Aorta (tissue), 5 donors: ENCODE data around the gene CCDC74B. TPM values are rescaled to one million over a fixed set of nuclear protein-coding genes. Genes with fewer than 3 reads are reported as not detected.
"Not testable (repeated sequence)": the region's sequence is repeated elsewhere in the genome, so short reads cannot be mapped to it uniquely, and the experiment has no call there.

Experiments
- ATAC-seq: fragments of 200-7000 bp; cut with Tn5 transposase; one replicate; pipeline ENCODE4 v1.9.1; 2022; ENCODE audit warnings: moderate library complexity; ENCODE audit not compliant: low FRiP score
- DNase-seq, 2 donors: peaks; one replicate each; pipeline ENCODE4 v3.0.0-alpha.2; 2020
- H3K27ac ChIP-seq, 2 donors: one replicate each; pipeline ENCODE4 v1.5.1; 2013; ENCODE audit warnings: low read length in 2 of 2, mild to moderate bottlenecking in 2 of 2, moderate library complexity in 2 of 2, control low read depth in 1 of 2, inconsistent platforms in 1 of 2, low read depth in 1 of 2
- H3K27me3 ChIP-seq, 2 donors: one replicate each; pipeline ENCODE4 v1.6.1; 2013; ENCODE audit warnings: control low read depth in 1 of 2, low read length in 1 of 2, mild to moderate bottlenecking in 1 of 2, moderate library complexity in 1 of 2; ENCODE audit not compliant: insufficient read depth in 2 of 2, control insufficient read depth in 1 of 2
- H3K36me3 ChIP-seq, 2 donors: one replicate each; pipeline ENCODE4 v1.6.1; 2013; ENCODE audit warnings: control low read depth in 1 of 2, low read length in 1 of 2, mild to moderate bottlenecking in 1 of 2; ENCODE audit not compliant: insufficient read depth in 2 of 2, control insufficient read depth in 1 of 2
- H3K4me1 ChIP-seq, 2 donors: one replicate each; pipeline ENCODE4 v1.6.1; 2013; ENCODE audit warnings: low read length in 2 of 2, control low read depth in 1 of 2, mild to moderate bottlenecking in 1 of 2, moderate library complexity in 1 of 2; ENCODE audit not compliant: insufficient read depth in 2 of 2, control insufficient read depth in 1 of 2
- H3K4me3 ChIP-seq, 2 donors: one replicate each; pipeline ENCODE4 v1.5.1; 2013; ENCODE audit warnings: low read length in 2 of 2, control low read depth in 1 of 2, mild to moderate bottlenecking in 1 of 2
- H3K9me3 ChIP-seq: one replicate; pipeline ENCODE4 v1.6.1; 2013; ENCODE audit warnings: mild to moderate bottlenecking, low read length; ENCODE audit not compliant: control insufficient read depth
- WGBS, 2 donors: extraction: QIAGEN DNeasy Blood & Tissue Kit; methylation state at CpG; one replicate each; pipeline ENCODE4 v1.1.7; 2013; 5-methylcytosine and 5-hydroxymethylcytosine counted together
- intact Hi-C, 2 donors: fragments of 100-400 bp; cut with DNase I; formaldehyde crosslinking; loops; one replicate each; pipeline versions ENCODE4 v1.14.2 to v1.15.0; 2022
- polyA plus RNA-seq, 2 donors: library from polyadenylated mRNA; stranded (reverse); fragments of 200-250 nt; gene quantifications; one replicate each; pipeline ENCODE4 v1.2.3, GENCODE V29; 2013
- total RNA-seq, 2 donors: library from RNA; stranded (reverse); fragmentation: NEBNext Ultra II Directional; extraction: Animal tissue kit (Norgen Biotek cat#: 25700); gene quantifications; one replicate each; pipeline ENCODE4 v1.2.1, GENCODE V29; 2021
- donor health status: healthy with polysubstance abuse.
- donor health status: Bipolar disorder and iron deficiency.
- donor health status: DM: no; HTN: no; CAD: no.
- donor health status: DM: no; HTN: no; CAD: no.
- donor health status: DM: yes; HTN: yes; CAD: no.

CCDC74B gene
- total and polyA plus RNA-seq, 4 donors, result 0.38 to 5.6 (median 1.9) TPM

GRCh38 chr2:130138326-130138725, 6.6 kb downstream of the CCDC74B start:
- intact Hi-C loops, H3K9me3 ChIP-seq, ATAC-seq, H3K4me3 ChIP-seq, H3K27ac ChIP-seq, H3K4me1 ChIP-seq, H3K27me3 ChIP-seq, H3K36me3 ChIP-seq, DNase-seq: not testable (repeated sequence)
- 78 to 91% methylated on average over 4 to 12 of the region's 13 CpGs for WGBS, 2 donors

- 79 to 81% methylated on average over 3 to 5 of the region's 5 CpGs for WGBS, 2 donors
- ATAC-seq, H3K4me1 ChIP-seq, H3K27ac ChIP-seq, H3K4me3 ChIP-seq, H3K36me3 ChIP-seq, intact Hi-C loops, H3K27me3 ChIP-seq, H3K9me3 ChIP-seq: not testable (repeated sequence)
- peak in 1 of 2 donors; percentile 43 for DNase-seq
Observed at GRCh38 chr2:130137118-130137517, 7.8 kb downstream of the CCDC74B start.

- H3K4me3 ChIP-seq, ATAC-seq, H3K27me3 ChIP-seq, intact Hi-C loops, H3K36me3 ChIP-seq, H3K4me1 ChIP-seq, H3K27ac ChIP-seq, H3K9me3 ChIP-seq: not testable (repeated sequence)
- peak in 1 of 2 donors; percentile 26 for DNase-seq
- 93% methylated on average over 8 to 9 of the region's 10 CpGs for WGBS, 2 donors
Observed at GRCh38 chr2:130136546-130136945, 8.4 kb downstream of the CCDC74B start.

GRCh38 chr2:130135692-130136541, 9.0 kb downstream of the CCDC74B start:
- Histone ChIP-seq H3K36me3 (no peaks in the 10 kb centered on the region), H3K27ac (no peak overlapping the region), H3K27me3 (no peaks in the 10 kb centered on the region), H3K4me1 (no peaks in the 10 kb centered on the region), H3K9me3 (no peaks in the 10 kb centered on the region), H3K4me3 (no peak overlapping the region)
- DNase-seq, result peak in 1 of 2 donors; percentile 59
- intact Hi-C loops, result no loop called here
- 87 to 92% methylated on average over 12 to 15 of the region's 15 CpGs for WGBS, 2 donors
- no peak for ATAC-seq

GRCh38 chr2:130129120-130129829, 15.6 kb downstream of the CCDC74B start, which contains the start of gene POTEF:
Gene POTEF (minus strand): TSS chr2:130129222. CDS start chr2:130120515, 8,707 bp downstream.
- DNase-seq, H3K27ac ChIP-seq, H3K9me3 ChIP-seq, H3K4me3 ChIP-seq, H3K36me3 ChIP-seq, H3K4me1 ChIP-seq, ATAC-seq, H3K27me3 ChIP-seq, intact Hi-C loops: not testable (repeated sequence)
- 86 to 90% methylated on average over 14 to 18 of the region's 29 CpGs for WGBS, 2 donors

GRCh38 chr2:130128464-130128863, 16.4 kb downstream of the CCDC74B start:
- intact Hi-C loops, H3K36me3 ChIP-seq, DNase-seq, H3K4me1 ChIP-seq, H3K27ac ChIP-seq, H3K4me3 ChIP-seq, H3K9me3 ChIP-seq, H3K27me3 ChIP-seq, ATAC-seq: not testable (repeated sequence)
- 88 to 92% methylated on average over 11 to 14 of the region's 14 CpGs for WGBS, 2 donors

GRCh38 chr2:130127726-130128125, 17.2 kb downstream of the CCDC74B start:
- H3K9me3 ChIP-seq, H3K27me3 ChIP-seq, H3K36me3 ChIP-seq, H3K4me1 ChIP-seq, DNase-seq, H3K4me3 ChIP-seq, ATAC-seq, H3K27ac ChIP-seq, intact Hi-C loops: not testable (repeated sequence)
- WGBS, 2 donors, result 83% methylated on average over 1 of the region's 9 CpGs; no CpG with 5 or more reads in 1 of the 2 donors

- intact Hi-C loops, H3K4me3 ChIP-seq, H3K9me3 ChIP-seq, H3K27ac ChIP-seq, H3K36me3 ChIP-seq, H3K4me1 ChIP-seq, ATAC-seq, H3K27me3 ChIP-seq, DNase-seq: not testable (repeated sequence)
- 90 to 93% methylated on average over 29 to 37 of the region's 45 CpGs for WGBS, 2 donors
Observed at GRCh38 chr2:130120924-130121323, 24.0 kb downstream of the CCDC74B start.
